SK-N-SH (cell line): ENCODE measurements around the gene ARMC9. TPM values are rescaled to one million over a fixed set of nuclear protein-coding genes. Genes with fewer than 3 reads are reported as not detected.

ENCODE experiments used
- CTCF ChIA-PET: fragments of 300-600, 350-600 bp; formaldehyde crosslinking; extraction: SDS; loops from one replicate; lab custom pipeline; 2021; lab: Yijun Ruan, JAX
- POLR2A ChIA-PET: fragments of 350-600 bp; sonication (Branson Sonifier 250); formaldehyde crosslinking; extraction: SDS; loops from one replicate; lab custom pipeline; 2020; ENCODE audit warnings: antibody characterized with exemption, inconsistent platforms; lab: Yijun Ruan, JAX
- DNase-seq: peaks from one replicate; pipeline ENCODE4 v3.0.0; 2012
- H2AFZ ChIP-seq: fragments of 200-600 bp; sonication (generic); 2 replicates; pipeline ENCODE4 v1.8.1; 2016; ENCODE audit warnings: antibody characterized with exemption, mild to moderate bottlenecking, low read depth
- H3F3A ChIP-seq: fragments of 200-600 bp; sonication (generic); replicated peaks from 2 replicates; pipeline ENCODE3; 2016; ENCODE audit warnings: antibody characterized with exemption, mild to moderate bottlenecking; ENCODE audit not compliant: insufficient read depth
- H3K27ac ChIP-seq, 2 experiments: fragments of 200-500 bp in 1 of 2; fragments of 200-600 bp in 1 of 2; sonication (Bioruptor generic) in 1 of 2; sonication (generic), shearing (Covaris generic) in 1 of 2; 2 replicates each; pipeline versions ENCODE4 v1.5.1 to v1.6.1; 2014 to 2016; ENCODE audit warnings: low read depth in 2 of 2, inconsistent platforms in 1 of 2, low read length in 1 of 2, mild to moderate bottlenecking in 1 of 2, mixed read lengths in 1 of 2
- H3K27me3 ChIP-seq: fragments of 200-600 bp; sonication (generic), shearing (Covaris generic); 2 replicates; pipeline ENCODE4 v1.6.1; 2016; ENCODE audit warnings: mixed run types; ENCODE audit not compliant: insufficient read depth
- H3K36me3 ChIP-seq, 2 experiments: fragments of 200-500 bp in 1 of 2; fragments of 200-600 bp in 1 of 2; sonication (Bioruptor generic) in 1 of 2; sonication (generic) in 1 of 2; replicated peaks in 1 of 2; 2 replicates each; pipeline versions ENCODE3 to v1.5.1; 2014 to 2016; ENCODE audit warnings: low read length in 1 of 2, mild to moderate bottlenecking in 1 of 2; ENCODE audit not compliant: insufficient read depth in 2 of 2, control insufficient read depth in 1 of 2
- H3K4me1 ChIP-seq, 2 experiments: fragments of 200-500 bp in 1 of 2; fragments of 200-600 bp in 1 of 2; sonication (Bioruptor generic) in 1 of 2; sonication (generic), shearing (Covaris generic) in 1 of 2; 2 replicates each; pipeline versions ENCODE4 v1.5.1 to v1.6.1; 2014 to 2016; ENCODE audit warnings: low read depth in 1 of 2, low read length in 1 of 2, mixed run types in 1 of 2; ENCODE audit not compliant: insufficient read depth in 2 of 2, control insufficient read depth in 1 of 2
- H3K4me2 ChIP-seq: fragments of 200-600 bp; sonication (generic), shearing (Covaris generic); 2 replicates; pipeline ENCODE4 v1.6.1; 2017; ENCODE audit warnings: mixed run types
- H3K4me3 ChIP-seq, 2 experiments: fragments of 200-500 bp in 1 of 2; fragments of 200-600 bp in 1 of 2; sonication (Bioruptor generic) in 1 of 2; sonication (generic), shearing (Covaris generic) in 1 of 2; 2 replicates each; pipeline versions ENCODE4 v1.5.1 to v1.8.1; 2014 to 2016; ENCODE audit warnings: low read depth in 2 of 2, inconsistent platforms in 1 of 2, low read length in 1 of 2, mild to moderate bottlenecking in 1 of 2, mixed read lengths in 1 of 2, moderate library complexity in 1 of 2
- H3K79me2 ChIP-seq: fragments of 200-600 bp; sonication (generic); 2 replicates; pipeline ENCODE4 v1.8.1; 2017; ENCODE audit warnings: mild to moderate bottlenecking; ENCODE audit not compliant: insufficient read depth
- H3K9ac ChIP-seq: fragments of 200-600 bp; sonication (generic); 2 replicates; pipeline ENCODE4 v1.6.1; 2017; ENCODE audit warnings: mixed run types
- H3K9me2 ChIP-seq: fragments of 200-600 bp; sonication (generic); 2 replicates; pipeline ENCODE4 v1.6.1; 2017; ENCODE audit warnings: mixed run types
- H3K9me3 ChIP-seq: fragments of 200-600 bp; sonication (generic); 2 replicates; pipeline ENCODE4 v1.6.1; 2017; ENCODE audit warnings: mixed run types, mild to moderate bottlenecking, moderate library complexity
- H4K20me1 ChIP-seq: fragments of 200-600 bp; sonication (generic); 2 replicates; pipeline ENCODE4 v1.6.1; 2017; ENCODE audit warnings: mild to moderate bottlenecking, mixed run types; ENCODE audit not compliant: insufficient read depth
- CHD2 ChIP-seq: fragments of 150-350 bp; IDR thresholded peaks from 2 replicates; pipeline ENCODE4 v1.6.1; 2018; ENCODE audit warnings: low read length; ENCODE audit not compliant: partially characterized antibody
- FOXJ3 ChIP-seq: sonication (generic); formaldehyde crosslinking; IDR thresholded peaks from 2 replicates; pipeline ENCODE4 v1.5.1; 2020; ENCODE audit warnings: mild to moderate bottlenecking, missing genetic modification reagents
- FOXM1 ChIP-seq: IDR thresholded peaks from 2 replicates; pipeline ENCODE4 v1.4.0; 2012; ENCODE audit warnings: low read depth, mild to moderate bottlenecking
- GABPA ChIP-seq: IDR thresholded peaks from 2 replicates; pipeline ENCODE4 v1.4.0; 2012; ENCODE audit warnings: low read depth, mild to moderate bottlenecking
- GATA2 ChIP-seq: sonication (generic); formaldehyde crosslinking; IDR thresholded peaks from 2 replicates; pipeline ENCODE4 v1.5.0; 2020; ENCODE audit warnings: mild to moderate bottlenecking, missing genetic modification reagents
- MEF2A ChIP-seq: IDR thresholded peaks from 2 replicates; pipeline ENCODE4 v1.4.0; 2012; ENCODE audit warnings: low read depth, borderline replicate concordance
- PBX3 ChIP-seq: IDR thresholded peaks from 2 replicates; pipeline ENCODE4; 2012
- RCOR1 ChIP-seq: fragments of 150-350 bp; IDR thresholded peaks from 2 replicates; pipeline ENCODE4 v1.6.1; 2017; ENCODE audit warnings: antibody characterized with exemption, low read length
- REST ChIP-seq: IDR thresholded peaks from 2 replicates; pipeline ENCODE4 v1.6.1; 2012; ENCODE audit warnings: mild to moderate bottlenecking, low read depth, low read length, moderate library complexity
- RFX5 ChIP-seq: IDR thresholded peaks from 2 replicates; pipeline ENCODE4 v1.6.1; 2012; ENCODE audit warnings: mild to moderate bottlenecking, improper control_type of control experiment, low read length
- RXRA ChIP-seq: IDR thresholded peaks from 2 replicates; pipeline ENCODE4 v1.4.0; 2012; ENCODE audit warnings: low read depth, mild to moderate bottlenecking, borderline replicate concordance
- SIN3A ChIP-seq: IDR thresholded peaks from 2 replicates; pipeline ENCODE4 v1.6.1; 2012; ENCODE audit warnings: low read depth, mild to moderate bottlenecking, low read length, moderate library complexity, borderline replicate concordance
- SMC3 ChIP-seq: IDR thresholded peaks from 2 replicates; pipeline ENCODE4 v1.6.1; 2012; ENCODE audit warnings: low read depth, low read length, improper control_type of control experiment
- TAF1 ChIP-seq: IDR thresholded peaks from 2 replicates; pipeline ENCODE4 v1.6.1; 2012; ENCODE audit warnings: low read depth, mild to moderate bottlenecking, low read length, moderate library complexity, borderline replicate concordance
- TCF12 ChIP-seq: IDR thresholded peaks from 2 replicates; pipeline ENCODE4 v1.4.0; 2012
- ZBTB33 ChIP-seq: IDR thresholded peaks from 2 replicates; pipeline ENCODE4 v1.4.0; 2012; ENCODE audit warnings: low read depth, borderline replicate concordance
- WGBS: methylation state at CpG from one replicate; pipeline ENCODE4 v1.1.6; 2017; ENCODE audit warnings: low lambda C conversion rate; 5-methylcytosine and 5-hydroxymethylcytosine counted together
- polyA plus RNA-seq, 3 experiments: library from polyadenylated mRNA; depleted of rRNA; stranded (reverse); fragments of >200 nt; gene quantifications; 2 replicates each; pipeline ENCODE4 v1.2.3, GENCODE V29; 2012
- small RNA-seq, 7 experiments: library from RNA; depleted of rRNA; stranded (forward); fragments of <200 nt; gene quantifications; one replicate each; pipeline ENCODE3, GENCODE V24; 2012

Gene ARMC9
- polyA plus RNA-seq, 1 of the 3 experiments (the other 2 are of a cell fraction) = 25.3 TPM

DNA sequence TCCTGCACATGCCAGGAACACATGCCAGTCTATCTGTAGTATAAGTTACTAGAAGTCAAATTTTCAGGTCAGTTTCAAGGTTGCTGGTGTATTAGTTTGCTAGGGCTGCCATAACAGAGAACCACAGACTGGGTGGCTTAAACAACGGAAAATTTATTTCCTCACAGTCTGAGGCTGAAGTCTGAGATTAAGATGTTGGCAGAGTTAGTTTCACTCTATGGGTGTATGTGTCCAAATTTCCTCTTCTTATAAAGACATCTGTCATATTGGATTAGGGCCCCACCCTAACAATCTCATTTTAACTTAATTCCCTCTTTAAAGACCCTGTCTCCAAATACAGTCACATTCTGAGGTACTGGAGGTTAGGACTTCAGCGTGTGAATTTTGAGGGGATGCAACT lies 223.6 kb downstream of the ARMC9 start (continued):
- TF ChIP-seq FOXJ3 = no peak

DNA sequence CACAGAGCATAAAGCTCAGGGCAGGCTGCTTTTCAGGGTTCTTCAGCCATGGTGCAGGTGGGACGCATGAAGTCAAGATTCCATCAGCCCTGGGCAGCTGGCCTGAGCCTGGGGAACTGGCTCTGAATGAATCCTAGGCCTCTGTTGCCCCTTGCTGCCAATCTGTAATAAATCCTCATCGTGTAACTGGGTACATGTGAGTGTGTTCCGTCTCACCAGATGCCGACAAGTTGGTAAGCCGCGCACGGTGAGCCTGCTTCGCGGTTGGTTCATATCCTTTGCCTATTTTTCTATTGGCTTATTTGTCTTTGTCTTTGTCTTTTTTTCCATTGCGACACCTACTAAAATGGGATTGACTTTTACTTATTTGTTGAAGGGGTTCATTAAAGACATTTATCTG lies 224.7 kb downstream of the ARMC9 start:
- Histone ChIP-seq H2AFZ (no peak overlapping the region), H3F3A (no peaks in the 10 kb centered on the region), H3K79me2 (no peaks in the 10 kb centered on the region), H3K27me3 (no peaks in the 10 kb centered on the region), H3K36me3 (no peaks in the 10 kb centered on the region), H3K9me3 (no peaks in the 10 kb centered on the region), H4K20me1 (no peaks in the 10 kb centered on the region), H3K27ac (no peak overlapping the region), H3K4me1 (no peaks in the 10 kb centered on the region), H3K4me2 (no peak overlapping the region), H3K9ac (no peak overlapping the region), H3K4me3 (no peak overlapping the region), H3K9me2 (no peaks in the 10 kb centered on the region)
- no peak for DNase-seq
- WGBS = 91% methylated on average over 10 of the region's 10 CpGs
- ChIA-PET POLR2A (no interaction called here), CTCF (interaction anchor here (0.8 to 4.4 kb wide), 4 partner anchors 11 to 319 kb away, joined by 3 to 27 read pairs (median 6); no protein-coding TSS in a partner anchor)
- TF ChIP-seq SMC3 (no peak), REST (no peak), RCOR1 (no peak), PBX3 (no peak), MEF2A (no peak), TCF12 (no peak), RFX5 (no peak), SIN3A (no peak), TAF1 (no peak), CHD2 (no peak), ZBTB33 (no peak), GABPA (no peak), GATA2 (CRISPR knock-in tag) (no peak), RXRA (no peak), FOXM1 (no peak)

Small RNA genes lying within 50 kb of the gene (small RNA-seq; reads per million reads assigned to genes)
- gene AC018738.1 (0 to 2.1 (median 0) reads per million in 7 experiments), gene MIR4777 (0 to 5.7 (median 0.64) reads per million in 7 experiments)

Other genes starting within 250 kb of the ARMC9 start
- gene SPATA3, start 202.5 kb upstream of the ARMC9 start, polyA plus RNA-seq (2012; rRNA removed) = not detected in 2 replicates
- 0.32 and 0.35 TPM in 2 replicates for gene C2orf72, start 161.1 kb upstream of the ARMC9 start, polyA plus RNA-seq (2012; rRNA removed)
- 92.3 and 124 TPM in 2 replicates for gene PSMD1, start 141.8 kb upstream of the ARMC9 start, polyA plus RNA-seq (2012; rRNA removed)
- 0.25 and 0.41 TPM in 2 replicates for gene HTR2B, start 73.6 kb upstream of the ARMC9 start, polyA plus RNA-seq (2012; rRNA removed)
- gene B3GNT7, start 197.1 kb downstream of the ARMC9 start, polyA plus RNA-seq (2012; rRNA removed) = 0.05 and 0.12 TPM in 2 replicates